NCI-H2171 treated with DMSO at 0.1 percent for 48 hours (cell line): ENCODE measurements around the gene C6orf47.

Experiments
- DNase-seq: peaks from one replicate; lab custom pipeline; 2025; lab: John Stamatoyannopoulos, UW

C6orf47 gene

GRCh38 chr6:31661262-31662123 is 915 bp upstream of the C6orf47 start:
- DNase-seq = no peak

DNA sequence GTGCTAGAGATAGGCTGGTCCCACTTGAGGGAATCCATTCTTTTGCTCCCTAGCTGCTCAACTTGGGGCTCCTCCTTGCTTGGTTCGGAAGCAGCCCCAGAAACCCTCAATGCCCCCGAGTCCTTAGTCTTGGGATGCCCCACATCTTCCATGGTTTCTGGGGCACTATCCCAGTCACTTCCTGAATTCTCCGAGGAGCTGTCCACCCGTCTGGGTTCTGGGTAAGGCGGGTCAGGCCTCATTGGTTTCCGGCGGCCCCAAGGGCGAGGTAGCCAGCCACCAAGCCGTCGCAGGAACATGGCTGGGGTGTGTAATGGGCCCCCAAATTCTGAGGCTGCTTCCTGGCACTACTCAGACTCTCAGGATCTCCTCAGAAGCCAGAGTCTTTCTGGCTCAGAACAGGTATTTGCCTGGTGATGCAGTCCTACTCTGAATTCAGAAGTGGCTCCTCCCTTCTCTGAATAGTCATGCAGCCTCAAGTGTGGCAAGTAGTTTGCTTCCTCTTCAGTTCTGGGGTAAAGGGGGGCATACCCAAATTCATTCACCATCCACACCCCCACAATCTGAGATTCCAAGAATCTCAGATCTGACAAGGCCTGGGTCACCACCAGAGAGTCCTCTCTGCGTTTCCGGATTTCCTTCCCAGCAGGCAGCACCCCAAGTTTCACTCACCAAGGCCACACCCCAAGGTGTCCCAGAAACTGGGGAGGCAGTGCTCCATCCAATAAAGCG is 763 bp downstream of the C6orf47 start:
- DNase-seq = no peak

DNA sequence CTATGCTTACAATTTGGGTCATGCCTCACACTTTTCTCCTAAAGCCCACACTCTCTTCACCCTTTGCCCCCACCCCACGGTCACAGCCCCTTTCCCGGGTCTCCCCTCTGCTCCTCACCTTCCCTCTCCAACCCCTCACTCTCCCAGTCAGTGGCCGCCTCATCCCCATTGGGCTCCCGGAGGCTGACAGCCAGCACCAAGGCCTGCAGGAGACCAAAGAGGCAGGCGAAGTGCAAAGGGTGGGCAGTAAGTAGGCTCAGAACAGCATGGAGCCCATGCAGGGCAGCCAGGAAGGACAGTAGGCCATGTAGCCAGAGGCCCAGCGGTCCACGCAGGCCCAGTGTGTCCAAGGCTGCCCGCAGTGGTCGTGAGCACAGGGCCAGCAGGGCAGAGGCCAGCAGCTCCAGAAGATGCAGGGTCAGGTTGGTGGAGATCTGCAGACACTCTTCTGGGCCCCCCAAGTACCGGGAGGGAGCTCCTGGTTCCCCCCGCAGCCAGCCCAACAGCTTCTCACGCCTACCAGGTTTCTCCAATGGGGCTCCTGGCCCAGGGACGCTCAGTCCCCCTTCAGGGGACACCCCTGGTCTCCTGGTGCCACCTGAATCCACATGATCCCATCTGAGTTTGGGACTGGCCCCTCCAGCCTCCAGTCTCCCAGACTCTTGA is 1.5 kb downstream of the C6orf47 start:
- no peak for DNase-seq

- no peak for DNase-seq
Measured at GRCh38 chr6:31658158-31658688, 2.4 kb downstream of the C6orf47 start.

DNA sequence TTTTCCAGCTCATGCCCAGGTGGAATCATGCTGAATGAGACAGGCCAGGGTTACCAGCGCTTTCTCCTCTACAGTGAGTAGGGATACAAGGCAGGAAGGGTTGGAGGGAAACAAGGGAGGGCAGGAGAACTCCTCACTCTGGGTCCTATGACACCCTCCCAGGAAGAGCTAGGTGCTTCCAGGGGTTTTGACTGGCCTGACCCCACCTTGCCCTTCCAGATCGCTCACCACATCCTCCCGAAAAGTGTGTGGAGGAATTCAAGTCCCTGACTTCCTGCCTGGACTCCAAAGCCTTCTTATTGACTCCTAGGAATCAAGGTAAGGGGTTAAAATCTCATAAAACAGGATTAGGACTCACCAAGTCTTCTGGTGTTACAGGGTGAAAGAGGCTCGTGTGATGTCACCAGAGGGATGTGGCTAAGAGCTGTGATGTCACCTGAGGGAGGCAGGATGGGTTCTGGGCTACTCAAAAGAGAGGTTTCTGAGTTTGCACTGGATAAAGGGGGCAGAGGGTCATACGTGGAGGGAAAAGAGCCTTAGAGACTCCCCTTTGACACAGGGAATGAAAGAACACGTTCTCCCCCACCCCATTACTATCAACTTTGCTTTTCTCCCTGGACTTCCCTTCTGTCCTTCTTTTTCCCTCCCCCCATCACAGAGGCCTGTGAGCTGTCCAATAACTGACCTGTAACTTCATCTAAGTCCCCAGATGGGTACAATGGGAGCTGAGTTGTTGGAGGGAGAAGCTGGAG is 3.0 kb downstream of the C6orf47 start:
- DNase-seq = no peak

DNA sequence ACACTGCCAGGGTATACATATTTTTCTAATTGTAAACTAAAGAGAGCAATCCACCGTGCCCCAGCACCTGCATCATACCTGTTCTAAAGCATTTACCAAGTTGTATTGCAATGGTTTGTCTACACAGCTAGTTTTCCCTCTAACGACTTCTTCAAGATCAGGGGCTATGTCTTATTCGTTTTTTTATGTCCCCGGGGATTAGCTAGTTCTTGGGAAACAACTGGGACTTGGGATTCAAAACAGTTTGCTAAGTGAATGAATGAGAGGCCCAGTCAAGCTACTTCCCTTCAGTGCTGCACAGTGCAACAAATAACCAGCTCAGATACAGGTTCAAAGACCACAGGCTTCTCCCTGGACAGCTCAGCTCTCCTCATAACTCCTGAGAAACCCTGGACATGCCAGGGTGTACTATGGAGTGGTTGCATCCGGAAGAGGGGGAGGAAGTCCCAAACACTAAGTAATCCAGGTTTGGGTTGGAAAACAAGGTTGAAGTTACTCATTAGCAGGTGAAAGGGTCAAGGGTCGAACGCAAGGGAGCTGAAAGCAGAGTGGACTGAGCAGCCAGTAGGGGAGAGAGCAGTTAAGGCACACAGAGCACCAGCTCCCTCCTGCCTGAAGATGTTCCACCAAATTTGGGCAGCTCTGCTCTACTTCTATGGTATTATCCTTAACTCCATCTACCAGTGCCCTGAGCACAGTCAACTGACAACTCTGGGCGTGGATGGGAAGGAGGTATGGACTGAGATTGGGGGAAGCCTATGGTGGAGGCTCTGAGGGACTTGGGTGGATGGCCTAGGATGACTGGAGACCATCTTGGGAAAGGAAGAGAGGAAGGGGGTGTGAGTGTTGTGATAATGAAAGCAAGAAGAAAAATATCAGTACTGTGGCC is 5.0 kb downstream of the C6orf47 start, which contains the start of gene APOM:
TSS of gene APOM (plus strand) at position 546 of the 889 bp plus-strand sequence. CDS start at position 619, 73 bp downstream.
- DNase-seq = no peak

DNA sequence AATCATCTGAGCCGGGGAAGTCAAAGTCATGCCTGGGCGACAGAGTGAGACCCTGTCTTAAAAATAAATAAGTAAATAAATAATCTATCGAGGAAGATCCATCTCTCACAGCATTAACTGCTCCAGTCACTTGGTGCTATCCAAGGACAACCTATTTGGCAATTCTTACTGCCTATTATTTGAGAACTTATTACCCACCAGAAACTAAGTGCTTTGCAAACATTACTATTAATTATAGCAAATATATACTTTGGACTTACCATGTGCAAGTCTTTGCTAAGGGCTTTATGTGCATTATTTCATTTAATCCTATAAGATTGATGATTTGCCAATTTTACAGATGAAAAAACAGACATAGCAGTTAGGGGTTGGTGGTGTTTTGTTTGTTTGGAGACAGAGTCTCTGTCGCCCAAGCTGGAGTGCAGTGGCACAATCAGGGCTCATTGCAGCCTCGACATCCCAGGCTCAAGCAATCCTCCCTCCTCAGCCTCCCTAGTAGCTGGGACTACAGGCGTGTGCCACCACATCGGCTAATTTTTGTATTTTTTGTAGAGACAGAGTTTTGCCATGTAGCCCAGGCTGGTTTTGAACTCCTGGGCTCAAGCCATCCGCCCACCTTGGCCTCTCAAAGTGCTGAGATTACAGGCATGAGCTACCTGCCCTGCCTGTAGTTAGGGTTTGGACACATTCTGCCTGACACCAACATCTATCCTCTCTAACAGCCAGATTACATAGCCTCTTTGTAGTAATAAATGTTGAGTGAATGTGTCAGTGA is 5.8 kb downstream of the C6orf47 start:
- no peak for DNase-seq

- no peak for DNase-seq
Measured at GRCh38 chr6:31652925-31653724, 7.5 kb downstream of the C6orf47 start.

DNA sequence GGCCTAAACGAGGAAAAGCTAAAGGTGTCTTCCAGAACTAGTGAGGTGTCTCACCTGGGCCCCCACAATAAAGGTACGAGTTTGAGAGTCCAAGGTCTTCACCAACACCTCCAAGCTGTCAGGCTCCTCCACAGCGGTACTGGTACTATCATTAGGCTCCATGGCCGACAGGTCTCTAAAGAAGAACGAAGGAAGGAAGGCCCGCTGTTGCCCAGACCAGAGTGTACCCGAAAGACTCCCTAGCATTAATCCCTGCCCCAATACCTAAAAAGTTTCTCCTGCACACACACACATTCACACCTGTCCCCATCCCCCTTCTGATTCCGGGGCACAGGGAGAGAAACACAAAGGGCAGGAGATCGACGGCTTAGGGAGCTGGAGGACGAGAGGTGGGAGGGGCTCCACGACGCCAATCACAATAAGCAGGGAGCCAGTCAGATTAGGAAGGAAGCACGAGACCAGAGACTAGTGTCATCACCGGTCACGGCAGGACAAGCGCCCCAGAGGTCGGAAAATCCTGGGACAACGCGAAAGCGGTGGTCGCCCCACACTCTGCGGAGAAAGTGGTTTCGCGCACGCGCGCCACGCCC is 8.9 kb downstream of the C6orf47 start:
- peak; percentile 80 for DNase-seq

- DNase-seq = no peak
Measured at GRCh38 chr6:31645325-31645724, 15.3 kb downstream of the C6orf47 start.

DNA sequence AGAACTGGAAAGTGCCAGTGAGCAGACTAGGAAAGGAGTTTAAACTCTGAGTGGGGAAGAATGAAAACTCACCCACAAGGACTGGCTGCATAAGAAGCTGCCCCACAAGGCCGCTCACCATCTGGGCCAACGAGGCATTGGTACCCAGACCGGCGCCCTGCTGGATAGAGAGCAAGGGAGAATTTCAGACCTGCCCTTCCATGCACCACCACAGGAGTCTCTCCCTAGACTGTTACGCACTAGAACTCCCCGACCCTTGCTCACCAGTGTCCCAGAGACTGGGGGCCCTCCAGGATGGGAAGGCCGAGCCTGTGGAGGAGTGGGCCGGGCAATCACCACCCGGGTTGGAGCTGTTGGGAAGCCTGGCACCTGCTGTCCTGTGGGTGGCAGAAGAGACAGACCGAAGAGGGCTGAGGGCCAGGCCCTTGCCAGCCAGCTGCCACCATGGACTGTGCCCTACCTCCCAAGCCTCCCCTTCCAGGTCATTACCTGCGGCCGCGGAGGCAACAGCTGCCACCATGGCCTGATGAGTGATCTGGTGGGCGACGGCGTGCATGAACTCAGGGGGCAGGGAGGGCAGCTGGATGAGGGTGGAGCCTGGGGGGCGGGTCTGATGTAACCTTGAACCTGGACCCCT is 16.6 kb downstream of the C6orf47 start:
- DNase-seq = no peak

GRCh38 chr6:31642798-31643570 is 17.6 kb downstream of the C6orf47 start:
- no peak for DNase-seq

- no peak for DNase-seq
Measured at GRCh38 chr6:31641370-31641769, 19.2 kb downstream of the C6orf47 start.

- DNase-seq = no peak
Measured at GRCh38 chr6:31640612-31641011, 20.0 kb downstream of the C6orf47 start.

GRCh38 chr6:31639449-31639861 is 21.1 kb downstream of the C6orf47 start:
- no peak for DNase-seq

- DNase-seq = no peak
Measured at GRCh38 chr6:31639043-31639442, 21.5 kb downstream of the C6orf47 start.
